A673 (cell line): ENCODE measurements around the gene EXOC4. TPM values are rescaled to one million over a fixed set of nuclear protein-coding genes. Genes with fewer than 3 reads are reported as not detected.

Source experiments
- BruUV-seq: library from RNA; stranded (reverse); fragments of 400-500 nt; replicated peaks from 2 replicates; lab custom pipeline; 2021; lab: Mats Ljungman, UMichigan
- CTCF ChIA-PET: fragments of 300-600 bp; sonication (Branson Sonifier 250); formaldehyde crosslinking; loops from one replicate; lab custom pipeline; 2022; ENCODE audit warnings: antibody characterized with exemption; lab: Charles Lee
- POLR2A ChIA-PET: fragments of 300-600 bp; sonication (Branson Sonifier 250); formaldehyde crosslinking; loops from one replicate; lab custom pipeline; 2022; ENCODE audit warnings: antibody characterized with exemption; ENCODE audit not compliant: low non-redundant PET; lab: Charles Lee
- DNase-seq: peaks from one replicate; pipeline ENCODE4 v3.0.0-alpha.2; 2015; ENCODE audit warnings: low spot score
- H3K27ac ChIP-seq: fragments of 200-600 bp; sonication (generic); 2 replicates; pipeline ENCODE4 v1.5.1; 2016; ENCODE audit warnings: mixed run types, low read depth, mild to moderate bottlenecking, mixed read lengths, antibody characterized with exemption, low read length; ENCODE audit not compliant: poor library complexity, severe bottlenecking
- H3K27me3 ChIP-seq: fragments of 200-600 bp; sonication (generic); replicated peaks from 2 replicates; pipeline ENCODE4 v1.6.1; 2017; ENCODE audit warnings: mixed run types, low read depth, mild to moderate bottlenecking, mixed read lengths, antibody characterized with exemption, low read length; ENCODE audit not compliant: insufficient read depth, poor library complexity
- H3K36me3 ChIP-seq: fragments of 200-600 bp; sonication (generic); 2 replicates; pipeline ENCODE4 v1.6.1; 2016; ENCODE audit warnings: mixed run types, mild to moderate bottlenecking, mixed read lengths, antibody characterized with exemption, low read length; ENCODE audit not compliant: insufficient read depth, poor library complexity, severe bottlenecking
- H3K4me1 ChIP-seq: fragments of 200-600 bp; sonication (generic); 2 replicates; pipeline ENCODE4 v1.6.1; 2017; ENCODE audit warnings: mixed run types, mild to moderate bottlenecking, mixed read lengths, antibody characterized with exemption, low read length; ENCODE audit not compliant: insufficient read depth, poor library complexity, severe bottlenecking
- H3K4me3 ChIP-seq: fragments of 200-600 bp; sonication (generic); 2 replicates; pipeline ENCODE4 v1.5.1; 2016; ENCODE audit warnings: low read depth, mixed run types, mild to moderate bottlenecking, mixed read lengths, low read length; ENCODE audit not compliant: poor library complexity, severe bottlenecking
- H3K9me3 ChIP-seq: fragments of 200-600 bp; sonication (generic); 2 replicates; pipeline ENCODE4 v1.6.1; 2016; ENCODE audit warnings: mixed run types, low read depth, mild to moderate bottlenecking, mixed read lengths, antibody characterized with exemption, low read length; ENCODE audit not compliant: poor library complexity, severe bottlenecking
- EZH2 ChIP-seq: fragments of 200-600 bp; sonication (generic); IDR thresholded peaks from 2 replicates; pipeline ENCODE4 v1.6.1; 2017; ENCODE audit warnings: borderline replicate concordance, low read depth, mild to moderate bottlenecking, mixed read lengths, antibody characterized with exemption, low read length; ENCODE audit not compliant: poor library complexity, severe bottlenecking
- intact Hi-C: fragments of 100-400 bp; cut with micrococcal nuclease; formaldehyde crosslinking; loops from one replicate; pipeline ENCODE4 v1.10.0; 2022; ENCODE audit not compliant: unreplicated experiment
- total RNA-seq: library from RNA; stranded (reverse); gene quantifications from 2 replicates; pipeline ENCODE4 v1.2.3, GENCODE V29; 2021
- TF ChIP-seq, protein P1 (sequence below): fragments of 300-800, 200-600 bp; sonication (generic); conservative IDR thresholded peaks from 2 replicates; pipeline ENCODE4 v1.5.1; 2017; ENCODE audit warnings: low read depth, mild to moderate bottlenecking, antibody characterized with exemption, low read length, moderate library complexity, mixed read lengths

The EXOC4 gene
- total RNA-seq, 1 experiment from 2014 or later, result 66.1 TPM

DNA sequence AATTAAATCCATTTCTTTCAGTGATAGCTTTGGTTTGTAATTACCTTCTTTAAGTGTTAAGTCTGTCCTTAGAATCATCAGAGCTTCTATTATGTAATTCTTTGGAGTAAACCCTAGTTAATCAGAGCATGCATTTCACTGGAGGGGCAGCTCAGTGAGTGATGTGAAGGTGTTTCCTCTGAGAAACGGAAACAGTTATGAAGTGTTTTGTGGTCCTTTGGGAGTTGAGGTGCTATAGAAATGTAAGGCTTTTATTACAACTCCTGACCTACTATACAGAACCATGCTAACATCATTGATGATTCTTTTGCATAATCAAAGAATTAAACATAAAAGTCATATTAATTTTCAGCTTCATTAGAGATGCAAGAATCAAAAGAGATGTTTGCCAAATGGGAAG, 141.5 kb downstream of the EXOC4 start:
- Histone ChIP-seq H3K4me3 (no peak overlapping the region), H3K27me3 (no peaks in the 10 kb centered on the region), H3K4me1 (no peaks in the 10 kb centered on the region), H3K27ac (no peak overlapping the region), H3K9me3 (no peaks in the 10 kb centered on the region), H3K36me3 (no peaks in the 10 kb centered on the region)
- no peak for TF ChIP-seq EZH2
- TF ChIP-seq, protein P1, sequence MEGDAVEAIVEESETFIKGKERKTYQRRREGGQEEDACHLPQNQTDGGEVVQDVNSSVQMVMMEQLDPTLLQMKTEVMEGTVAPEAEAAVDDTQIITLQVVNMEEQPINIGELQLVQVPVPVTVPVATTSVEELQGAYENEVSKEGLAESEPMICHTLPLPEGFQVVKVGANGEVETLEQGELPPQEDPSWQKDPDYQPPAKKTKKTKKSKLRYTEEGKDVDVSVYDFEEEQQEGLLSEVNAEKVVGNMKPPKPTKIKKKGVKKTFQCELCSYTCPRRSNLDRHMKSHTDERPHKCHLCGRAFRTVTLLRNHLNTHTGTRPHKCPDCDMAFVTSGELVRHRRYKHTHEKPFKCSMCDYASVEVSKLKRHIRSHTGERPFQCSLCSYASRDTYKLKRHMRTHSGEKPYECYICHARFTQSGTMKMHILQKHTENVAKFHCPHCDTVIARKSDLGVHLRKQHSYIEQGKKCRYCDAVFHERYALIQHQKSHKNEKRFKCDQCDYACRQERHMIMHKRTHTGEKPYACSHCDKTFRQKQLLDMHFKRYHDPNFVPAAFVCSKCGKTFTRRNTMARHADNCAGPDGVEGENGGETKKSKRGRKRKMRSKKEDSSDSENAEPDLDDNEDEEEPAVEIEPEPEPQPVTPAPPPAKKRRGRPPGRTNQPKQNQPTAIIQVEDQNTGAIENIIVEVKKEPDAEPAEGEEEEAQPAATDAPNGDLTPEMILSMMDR, result no peak
- CTCF ChIA-PET, result no interaction called here
- POLR2A ChIA-PET, result no interaction called here
- no peak for DNase-seq
- no TSS peak for BruUV-seq
- intact Hi-C loops, result no loop called here

DNA sequence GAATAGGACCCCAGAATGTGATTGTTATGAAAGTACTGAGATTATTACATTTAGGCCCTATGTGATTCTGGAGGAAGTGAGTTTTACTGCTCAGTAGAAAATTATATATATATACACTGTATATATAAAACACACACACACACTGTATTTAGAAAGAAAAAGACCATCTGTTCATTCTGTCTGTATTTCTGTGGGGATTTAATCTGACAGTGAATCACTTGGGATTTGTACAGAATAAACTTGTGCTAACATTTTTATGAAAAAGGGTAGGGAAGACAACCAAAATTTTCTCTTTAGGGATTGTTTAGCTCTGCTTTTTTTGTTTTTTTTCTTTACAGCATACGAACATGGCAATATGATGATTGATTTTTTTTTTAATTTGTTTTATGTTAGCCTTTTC, 142.7 kb downstream of the EXOC4 start:
- no peak overlapping the region for H3K27ac ChIP-seq
- ChIA-PET CTCF (no interaction called here), POLR2A (no interaction called here)
- no peak for DNase-seq
- intact Hi-C loops, result no loop called here
- H3K4me1 ChIP-seq, result no peaks in the 10 kb centered on the region
- no peak overlapping the region for H3K4me3 ChIP-seq
- H3K36me3 ChIP-seq, result no peaks in the 10 kb centered on the region
- H3K9me3 ChIP-seq, result no peaks in the 10 kb centered on the region
- H3K27me3 ChIP-seq, result no peaks in the 10 kb centered on the region
- BruUV-seq, result no TSS peak
- TF ChIP-seq, protein P1, result no peak
- TF ChIP-seq EZH2, result no peak

DNA sequence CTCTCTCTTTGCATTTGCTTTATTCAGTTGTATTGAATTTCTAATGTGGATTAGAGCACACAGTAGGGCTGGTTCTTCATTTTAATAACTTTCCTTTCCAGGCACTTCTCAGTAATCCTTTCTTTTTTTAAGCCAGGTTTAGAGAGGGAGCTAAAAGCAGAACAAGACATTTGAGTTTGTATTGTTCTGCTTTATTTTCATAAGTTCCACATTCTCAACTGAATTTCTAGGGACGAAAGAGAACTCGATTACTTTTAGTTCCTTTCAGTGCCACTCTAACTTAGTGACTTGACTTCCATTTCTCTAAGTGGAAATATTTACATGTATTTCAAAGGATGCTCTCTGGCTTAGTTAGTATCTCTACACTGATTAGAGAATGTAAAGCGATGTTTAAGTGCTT, 145.6 kb downstream of the EXOC4 start:
- Histone ChIP-seq H3K27me3 (no peaks in the 10 kb centered on the region), H3K4me3 (no peak overlapping the region), H3K9me3 (no peaks in the 10 kb centered on the region), H3K4me1 (no peaks in the 10 kb centered on the region), H3K27ac (no peak overlapping the region), H3K36me3 (no peaks in the 10 kb centered on the region)
- no peak for DNase-seq
- CTCF ChIA-PET, result no interaction called here
- intact Hi-C loops, result no loop called here
- no TSS peak for BruUV-seq
- POLR2A ChIA-PET, result no interaction called here
- TF ChIP-seq, protein P1, result no peak
- TF ChIP-seq EZH2, result no peak
